T-cell (primary cell): ENCODE measurements around the gene FTCD. TPM values are rescaled to one million over a fixed set of nuclear protein-coding genes. Genes with fewer than 3 reads are reported as not detected.
"Not testable (repeated sequence)": the region's sequence is repeated elsewhere in the genome, so short reads cannot be mapped to it uniquely, and the experiment has no call there.

Source experiments
- ATAC-seq, 4 experiments: fragments of 200-7000 bp in 3 of 4; fragments of 150-1000 bp in 1 of 4; cut with Tn5 transposase; replicated peaks in 1 of 4; 1 replicate in 3 of 4; 2 replicates in 1 of 4; pipeline ENCODE4 v1.10.0; 2021; ENCODE audit warnings: moderate library complexity in 3 of 4, mild to moderate bottlenecking in 2 of 4, moderate number of reproducible peaks in 1 of 4
- CTCF ChIA-PET, 2 donors: fragments of 300-600 bp; sonication (Branson Sonifier 250); formaldehyde crosslinking; loops; one replicate each; lab custom pipeline; 2022; ENCODE audit warnings: antibody characterized with exemption in 2 of 2; lab: Charles Lee
- POLR2A ChIA-PET, 2 donors: fragments of 300-600 bp; sonication (Branson Sonifier 250); formaldehyde crosslinking; loops; one replicate each; lab custom pipeline; 2022; ENCODE audit warnings: antibody characterized with exemption in 2 of 2; lab: Charles Lee
- DNase-seq, 35 experiments: peaks; one replicate each; pipeline versions ENCODE4 v3.0.0 to v3.0.0-alpha.2; 2013 to 2023
- H3K27ac ChIP-seq: one replicate; pipeline ENCODE4 v1.5.1; 2013; ENCODE audit warnings: low read length
- H3K27me3 ChIP-seq, 2 experiments: replicated peaks in 1 of 2; 1 replicate in 1 of 2; 2 replicates in 1 of 2; pipeline versions ENCODE4 v1.6.1 to v1.7.0; 2013; ENCODE audit warnings: low read length in 1 of 2, mixed read lengths in 1 of 2; ENCODE audit not compliant: control insufficient read depth in 2 of 2, insufficient read depth in 2 of 2; ENCODE audit errors: extremely low read depth in 1 of 2
- H3K36me3 ChIP-seq, 2 donors: 1 replicate in 1 of 2; 2 replicates in 1 of 2; pipeline versions ENCODE4 v1.6.1 to v1.7.0; 2013; ENCODE audit warnings: low read length in 1 of 2; ENCODE audit not compliant: control insufficient read depth in 2 of 2, insufficient read depth in 1 of 2; ENCODE audit errors: extremely low read depth in 1 of 2
- H3K4me1 ChIP-seq, 2 experiments: 1 replicate in 1 of 2; 2 replicates in 1 of 2; pipeline versions ENCODE4 v1.6.1 to v1.7.0; 2013; ENCODE audit warnings: low read length in 2 of 2, mixed read lengths in 1 of 2; ENCODE audit not compliant: insufficient read depth in 2 of 2, control insufficient read depth in 1 of 2; ENCODE audit errors: extremely low read depth in 1 of 2
- H3K4me3 ChIP-seq, 2 donors: 1 replicate in 1 of 2; 2 replicates in 1 of 2; pipeline versions ENCODE4 v1.5.1 to v1.7.0; 2013; ENCODE audit warnings: mild to moderate bottlenecking in 2 of 2, low read length in 1 of 2, moderate library complexity in 1 of 2; ENCODE audit not compliant: control insufficient read depth in 1 of 2; ENCODE audit errors: extremely low read depth in 1 of 2
- H3K9me3 ChIP-seq: 2 replicates; pipeline ENCODE4 v1.7.0; 2013
- H3K27ac Mint-ChIP-seq, 2 donors: one replicate each; pipeline ENCODE4 v1.8.0; 2020 to 2021; ENCODE audit warnings: mild to moderate bottlenecking in 2 of 2, mixed read lengths in 2 of 2
- H3K27me3 Mint-ChIP-seq, 2 donors: one replicate each; pipeline ENCODE4 v1.8.0; 2021 to 2022; ENCODE audit warnings: mixed read lengths in 2 of 2
- H3K36me3 Mint-ChIP-seq: one replicate; pipeline ENCODE4 v1.8.0; 2021; ENCODE audit warnings: mixed read lengths
- H3K4me1 Mint-ChIP-seq, 3 donors: one replicate each; pipeline ENCODE4 v1.8.0; 2020 to 2022; ENCODE audit warnings: mixed read lengths in 3 of 3, mild to moderate bottlenecking in 1 of 3
- H3K4me3 Mint-ChIP-seq, 3 donors: one replicate each; pipeline ENCODE4 v1.8.0; 2020 to 2022; ENCODE audit warnings: mild to moderate bottlenecking in 3 of 3, mixed read lengths in 3 of 3, moderate library complexity in 3 of 3
- H3K9me3 Mint-ChIP-seq, 3 donors: one replicate each; pipeline ENCODE4 v1.8.0; 2020 to 2022; ENCODE audit warnings: mixed read lengths in 3 of 3
- WGBS: methylation state at CpG from one replicate; pipeline ENCODE4 v1.1.5; 2013; ENCODE audit warnings: missing lambda C conversion rate; ENCODE audit not compliant: insufficient coverage; 5-methylcytosine and 5-hydroxymethylcytosine counted together
- total RNA-seq, 35 experiments: library from RNA in 6 of 35; stranded (reverse) in 6 of 35; fragments of 120-200 nt in 1 of 35; gene quantifications; one replicate each; pipeline versions ENCODE4 v1.2.1 to v1.2.4 and lab custom pipeline; 2013 to 2026

Gene FTCD
- total RNA-seq, 5 donors from 2014 or later (not counting 1 experiment from before 2014, with no cell fraction given): 0.95 to 6.1 (median 2.5) TPM; not detected in 1

DNA sequence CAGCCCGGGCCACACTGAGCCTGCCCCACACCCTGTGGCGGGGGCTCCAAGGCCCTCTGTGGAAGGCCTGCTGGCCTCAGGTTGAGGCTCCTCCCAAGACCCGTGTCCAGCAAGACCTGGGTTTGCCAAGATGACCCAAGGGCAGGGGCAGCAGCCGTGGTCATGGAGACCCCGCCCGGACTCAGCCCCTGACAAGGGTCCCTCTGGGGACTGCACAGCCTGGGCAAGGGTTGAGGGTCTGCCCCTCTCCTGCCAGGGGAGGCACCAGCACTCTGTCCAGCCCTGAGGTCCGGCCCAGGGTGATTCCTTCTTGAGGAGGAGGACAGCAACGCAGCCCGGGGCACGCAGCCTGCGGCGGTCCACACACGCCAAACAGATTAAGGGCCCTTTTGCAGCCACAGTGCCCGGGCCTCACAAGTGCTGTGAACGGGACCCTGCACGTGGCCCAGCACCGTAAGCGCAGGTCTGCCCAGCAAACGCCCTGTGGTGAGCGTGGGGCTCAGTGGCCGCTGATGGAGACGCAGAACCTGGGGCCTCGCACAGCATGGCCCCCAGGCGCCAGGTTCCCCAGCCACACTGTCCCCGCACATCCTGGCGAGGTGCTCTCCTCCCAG lies 25.5 kb upstream of the FTCD start:
- H3K27ac Mint-ChIP-seq: no peak overlapping the region
- POLR2A ChIA-PET: no interaction called here
- peaks cover 6 to 12% (median 11%) of the 10 kb centered on the region in 3 donors for H3K4me1 Mint-ChIP-seq
- Histone ChIP-seq H3K4me1 (peaks cover 0 to 18% of the 10 kb centered on the region in 2 experiments), H3K27me3 (peaks cover 0 to 24% of the 10 kb centered on the region in 2 experiments), H3K27ac (no peak overlapping the region), H3K9me3 (no peaks in the 10 kb centered on the region), H3K4me3 (no peak overlapping the region), H3K36me3 (peaks cover 0 to 4% of the 10 kb centered on the region in 2 donors)
- peaks cover 0 to 5% of the 10 kb centered on the region in 2 donors for H3K27me3 Mint-ChIP-seq
- WGBS: 91% methylated on average over 26 of the region's 26 CpGs
- ATAC-seq (no peak), DNase-seq (no peak)
- peaks cover 0 to 7% (median 4%) of the 10 kb centered on the region in 3 donors for H3K9me3 Mint-ChIP-seq
- CTCF ChIA-PET: no interaction called here
- no peak overlapping the region for H3K4me3 Mint-ChIP-seq
- no peaks in the 10 kb centered on the region for H3K36me3 Mint-ChIP-seq

DNA sequence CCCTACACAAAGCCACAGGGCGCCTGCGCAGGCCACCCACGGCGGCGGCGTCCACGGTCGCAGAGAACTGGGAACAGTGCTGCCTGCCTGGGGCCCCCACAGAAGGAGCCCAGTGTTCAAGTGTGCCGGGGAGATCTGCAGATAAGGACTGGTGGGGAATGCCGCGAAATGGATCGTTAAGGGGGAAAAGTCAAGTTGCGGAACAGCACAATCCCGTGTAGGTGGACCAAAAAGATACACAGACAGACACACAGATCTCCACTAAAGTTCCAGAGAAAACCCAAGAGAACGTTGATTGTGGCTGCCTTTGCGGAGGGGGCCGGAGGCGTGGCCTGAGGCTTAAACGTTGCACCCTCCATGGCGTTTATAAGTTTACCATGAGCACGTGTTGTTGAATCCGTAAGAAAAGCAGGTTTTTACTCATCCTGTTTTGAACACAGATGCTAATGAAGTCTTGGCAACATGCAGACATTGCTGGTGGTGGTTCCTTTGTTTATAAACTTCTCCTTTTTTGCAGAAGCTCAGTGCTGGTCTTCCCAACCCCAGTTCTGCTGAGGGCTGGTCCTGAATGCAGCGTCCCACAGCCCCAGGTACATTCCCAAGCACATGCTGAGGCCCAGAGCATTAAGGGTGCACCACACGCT lies 24.8 kb upstream of the FTCD start:
- peaks cover 0 to 4% of the 10 kb centered on the region in 2 donors for H3K36me3 ChIP-seq

DNA sequence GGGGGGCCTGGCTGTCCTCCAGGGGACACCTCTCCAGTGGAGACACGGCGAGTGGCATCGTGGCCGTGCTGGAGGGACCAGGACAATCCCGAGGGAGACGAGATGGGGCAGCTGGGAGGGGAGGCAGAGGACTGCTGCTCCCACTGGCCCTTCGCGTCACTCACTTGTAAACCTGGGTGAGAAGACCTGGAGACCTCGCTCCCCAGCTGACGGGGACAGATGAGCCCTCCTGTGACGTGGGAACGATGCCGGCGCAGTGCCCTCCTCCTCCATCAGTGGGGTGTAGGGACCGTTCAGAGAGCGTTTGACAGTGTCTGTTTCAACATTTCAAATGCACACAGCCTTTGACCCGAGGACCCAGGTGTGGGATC lies 24.3 kb upstream of the FTCD start:
- Mint-ChIP-seq H3K4me3 (no peak overlapping the region), H3K9me3 (peaks cover 4 to 17% (median 13%) of the 10 kb centered on the region in 3 donors), H3K4me1 (peaks cover under 1 to 7% (median under 1%) of the 10 kb centered on the region in 3 donors), H3K36me3 (peaks cover 6% of the 10 kb centered on the region), H3K27ac (no peak overlapping the region), H3K27me3 (peaks cover 2% of the 10 kb centered on the region in 2 donors)
- WGBS: 96% methylated on average over 11 of the region's 17 CpGs
- peaks cover 0 to 4% of the 10 kb centered on the region in 2 donors for H3K36me3 ChIP-seq
- H3K27ac ChIP-seq: no peak overlapping the region
- CTCF ChIA-PET: no interaction called here
- peak in 1 of 35 experiments; percentile 3 for DNase-seq
- H3K9me3 ChIP-seq: no peaks in the 10 kb centered on the region
- no peak overlapping the region for H3K4me3 ChIP-seq
- ATAC-seq: no peak
- peaks cover 0 to 14% of the 10 kb centered on the region in 2 experiments for H3K4me1 ChIP-seq
- POLR2A ChIA-PET: no interaction called here
- H3K27me3 ChIP-seq: peaks cover 0 to 22% of the 10 kb centered on the region in 2 experiments

More for the DNA sequence above, 24.8 kb upstream of the FTCD start:
- H3K4me1 ChIP-seq: peaks cover 0 to 17% of the 10 kb centered on the region in 2 experiments
- WGBS: 82% methylated on average over 11 of the region's 24 CpGs
- H3K27ac ChIP-seq: no peak overlapping the region
- peaks cover 0 to 12% (median 9%) of the 10 kb centered on the region in 3 donors for H3K9me3 Mint-ChIP-seq
- DNase-seq: peak in 1 of 35 experiments; percentile 2
- ChIA-PET CTCF (no interaction called here), POLR2A (no interaction called here)
- H3K27me3 ChIP-seq: peaks cover 0 to 24% of the 10 kb centered on the region in 2 experiments
- H3K4me1 Mint-ChIP-seq: peaks cover 4 to 9% (median 6%) of the 10 kb centered on the region in 3 donors
- no peak for ATAC-seq
- H3K36me3 Mint-ChIP-seq: peaks cover 1% of the 10 kb centered on the region
- no peaks in the 10 kb centered on the region for H3K9me3 ChIP-seq
- no peak overlapping the region for H3K27ac Mint-ChIP-seq
- H3K27me3 Mint-ChIP-seq: peaks cover 0 to under 1% of the 10 kb centered on the region in 2 donors
- no peak overlapping the region for H3K4me3 ChIP-seq
- H3K4me3 Mint-ChIP-seq: no peak overlapping the region

DNA sequence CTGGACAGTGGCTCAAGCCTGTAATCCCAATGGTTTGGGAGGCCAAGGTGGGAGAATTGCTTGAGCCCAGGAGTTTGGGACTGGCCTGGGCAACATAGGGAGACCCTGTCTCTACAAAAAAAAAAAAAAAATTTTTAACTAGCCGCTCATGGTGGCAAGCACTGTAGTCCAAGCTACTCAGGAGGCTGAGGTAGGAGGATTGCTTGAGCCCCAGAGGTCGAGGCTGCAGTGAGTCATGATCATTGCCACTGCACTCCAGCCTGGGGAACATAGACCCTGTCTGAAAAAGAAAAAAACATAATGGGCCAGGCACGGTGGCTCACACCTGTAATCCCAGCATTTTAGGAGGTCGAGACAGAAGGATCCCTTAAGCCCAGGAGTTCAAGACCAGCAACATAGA lies 23.6 kb upstream of the FTCD start:
- no peak for ATAC-seq
- CTCF ChIA-PET: no interaction called here
- Histone ChIP-seq H3K27ac (no peak overlapping the region), H3K9me3 (no peaks in the 10 kb centered on the region), H3K4me1 (peaks cover 0 to 7% of the 10 kb centered on the region in 2 experiments), H3K36me3 (peaks cover 0 to 4% of the 10 kb centered on the region in 2 donors), H3K27me3 (peaks cover 0 to 15% of the 10 kb centered on the region in 2 experiments), H3K4me3 (no peak overlapping the region)
- POLR2A ChIA-PET: no interaction called here
- 60% methylated on average over 1 of the region's 4 CpGs for WGBS
- H3K27ac Mint-ChIP-seq: peak overlapping the region in 1 of 2 donors; percentile 52
- peaks cover 9 to 23% (median 17%) of the 10 kb centered on the region in 3 donors for H3K9me3 Mint-ChIP-seq
- H3K36me3 Mint-ChIP-seq: peaks cover 11% of the 10 kb centered on the region
- H3K4me3 Mint-ChIP-seq: no peak overlapping the region
- peaks cover 3 to 7% of the 10 kb centered on the region in 2 donors for H3K27me3 Mint-ChIP-seq
- H3K4me1 Mint-ChIP-seq: peaks cover 0 to 3% (median 0%) of the 10 kb centered on the region in 3 donors
- DNase-seq: no peak

DNA sequence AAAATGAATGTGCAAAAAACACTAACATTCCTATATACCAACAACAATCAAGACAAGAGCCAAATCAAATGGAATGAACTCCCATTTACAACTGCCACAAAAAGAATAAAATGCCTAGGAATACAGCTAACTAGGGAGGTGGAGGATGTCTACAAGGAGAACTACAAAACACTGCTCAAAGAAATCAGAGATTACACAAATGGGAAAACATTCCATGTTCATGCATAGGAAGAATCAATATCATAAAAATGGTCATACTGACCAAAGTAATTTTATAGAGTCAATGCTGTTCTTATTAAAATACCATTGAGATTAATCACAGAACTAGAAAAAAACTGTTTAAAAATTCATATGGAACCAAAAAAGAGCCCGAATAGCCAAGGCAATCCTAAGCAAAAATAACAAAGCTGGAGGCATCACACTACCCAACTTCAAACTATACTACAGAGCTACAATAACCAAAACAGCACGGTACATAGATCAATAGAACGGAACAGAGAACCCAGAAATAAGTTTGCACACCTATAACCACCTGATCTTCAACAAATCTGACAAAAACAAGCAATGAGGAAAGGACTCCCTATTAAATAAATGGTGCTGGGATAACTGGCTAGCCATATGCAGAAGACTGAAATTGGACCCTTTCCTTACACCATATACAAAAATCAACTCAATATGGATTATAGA lies 21.2 kb upstream of the FTCD start:
- CTCF ChIA-PET, H3K4me1 ChIP-seq, H3K27ac Mint-ChIP-seq, H3K27ac ChIP-seq, POLR2A ChIA-PET, H3K4me3 ChIP-seq, DNase-seq, H3K4me1 Mint-ChIP-seq, H3K4me3 Mint-ChIP-seq, ATAC-seq, H3K36me3 ChIP-seq, H3K9me3 ChIP-seq: not testable (repeated sequence)
- Mint-ChIP-seq H3K9me3 (peaks cover 9 to 28% (median 17%) of the 10 kb centered on the region in 3 donors), H3K27me3 (peaks cover 8 to 11% of the 10 kb centered on the region in 2 donors), H3K36me3 (peaks cover 11% of the 10 kb centered on the region)
- H3K27me3 ChIP-seq: peaks cover 0 to 11% of the 10 kb centered on the region in 2 experiments
- WGBS: 83% methylated on average over 1 of the region's 3 CpGs

DNA sequence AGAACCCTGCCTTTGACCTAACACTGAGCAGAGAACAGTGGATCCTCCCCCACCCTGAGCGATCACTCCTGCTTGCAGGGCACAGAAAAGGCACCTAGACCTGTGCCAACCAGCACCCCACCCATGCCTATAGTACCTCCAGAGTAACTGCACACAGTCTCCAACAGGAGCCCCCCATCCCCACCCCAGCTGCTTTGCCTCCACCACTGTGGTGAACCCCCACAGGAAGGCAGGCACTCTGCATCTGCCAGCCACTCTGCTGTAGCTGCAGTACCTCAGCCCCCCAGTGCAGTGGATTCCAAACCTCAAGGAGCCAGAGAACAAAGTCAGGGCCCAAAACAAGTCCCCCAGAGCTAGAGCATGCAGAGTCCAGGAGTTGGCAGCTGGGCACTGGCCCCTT lies 18.2 kb upstream of the FTCD start:
- Mint-ChIP-seq H3K9me3 (peaks cover 9 to 28% (median 17%) of the 10 kb centered on the region in 3 donors), H3K27me3 (peaks cover 8 to 11% of the 10 kb centered on the region in 2 donors), H3K4me1 (peaks cover 4 to 8% (median 8%) of the 10 kb centered on the region in 3 donors), H3K36me3 (peaks cover 11% of the 10 kb centered on the region), H3K27ac (no peak overlapping the region), H3K4me3 (no peak overlapping the region)
- ChIA-PET CTCF (no interaction called here), POLR2A (no interaction called here)
- ATAC-seq (no peak), DNase-seq (no peak)
- H3K27me3 ChIP-seq: peaks cover 0 to 9% of the 10 kb centered on the region in 2 experiments
- no peaks in the 10 kb centered on the region for H3K36me3 ChIP-seq
- peaks cover 2 to 9% of the 10 kb centered on the region in 2 experiments for H3K4me1 ChIP-seq
- H3K27ac ChIP-seq: no peak overlapping the region
- no peaks in the 10 kb centered on the region for H3K9me3 ChIP-seq
- 100% methylated on average over 1 of the region's 1 CpG for WGBS
- H3K4me3 ChIP-seq: no peak overlapping the region
